Measurements from ENCODE around the gene FGF8. TPM values are rescaled to one million over a fixed set of nuclear protein-coding genes. Genes with fewer than 3 reads are reported as not detected.

FGF8 gene
- total RNA-seq, 1 experiment from 2014 or later = 14.3 TPM

- Histone ChIP-seq H3K14ac (ENCODE audit: insufficient read depth, low read length) (no peak overlapping the region), H2AK5ac (ENCODE audit: insufficient read length, low read length) (no peak overlapping the region), H3K9ac (ENCODE audit: extremely low read depth, insufficient read length, low read length) (peak overlapping the region; percentile 86), H2BK15ac (ENCODE audit: low read depth, low read length) (no peak overlapping the region), H3K9me3 (ENCODE audit: control insufficient read depth, low read depth, low read length) (no peaks in the 10 kb centered on the region), H4K91ac (ENCODE audit: insufficient read length, low read depth, low read length) (no peak overlapping the region), H3K56ac (ENCODE audit: insufficient read length, low read depth, low read length) (no peak overlapping the region), H3K27me3 (ENCODE audit: insufficient read depth, low read length) (no peaks in the 10 kb centered on the region), H3K27ac (ENCODE audit: insufficient read length, low read depth, low read length) (no peak overlapping the region), H2BK120ac (ENCODE audit: low read depth, low read length, poor library complexity, severe bottlenecking) (no peak overlapping the region), H3K23me2 (ENCODE audit: insufficient read length, low read depth, low read length, poor library complexity, severe bottlenecking) (peaks cover 22% of the 10 kb centered on the region), H3K4me1 (ENCODE audit: insufficient read depth, low read length) (peaks cover 5% of the 10 kb centered on the region; the same call in 1 of the 2 replicates), H3K4me2 (ENCODE audit: insufficient read depth, insufficient read length, low read length) (peak overlapping the region; percentile 98), H3K79me1 (ENCODE audit: insufficient read depth, low read depth, low read length, poor library complexity, severe bottlenecking) (no peaks in the 10 kb centered on the region), H4K8ac (replicated peaks; ENCODE audit: insufficient read length, low read depth, low read length) (no peak overlapping the region), H2BK5ac (ENCODE audit: insufficient read length, low read length) (no peak overlapping the region), H3K4ac (ENCODE audit: low read depth, low read length) (no peak overlapping the region), H3K18ac (ENCODE audit: insufficient read length, low read depth, low read length) (no peak overlapping the region), H4K20me1 (ENCODE audit: control insufficient read depth, insufficient read depth, insufficient read length) (peaks cover 2% of the 10 kb centered on the region), H3K23ac (ENCODE audit: insufficient read length, low read depth, low read length) (no peak overlapping the region), H4K5ac (ENCODE audit: insufficient read length, low read depth, low read length) (peak overlapping the region; percentile 80), H3T11ph (ENCODE audit: low read length) (no peak overlapping the region), H2AFZ (ENCODE audit: low read length) (no peak overlapping the region), H3K79me2 (ENCODE audit: insufficient read depth, low read length) (peaks cover 2% of the 10 kb centered on the region; the same call in 1 of the 2 replicates), H2BK12ac (ENCODE audit: insufficient read length, low read depth, low read length) (no peak overlapping the region), H2BK20ac (ENCODE audit: low read depth, low read length, poor library complexity, severe bottlenecking) (no peak overlapping the region)
- Mint-ChIP-seq H3K27me3 (ENCODE audit: low read depth) (peaks cover 7% of the 10 kb centered on the region), H3K36me3 (ENCODE audit: insufficient read depth in 1 of 3, low read depth in 3 of 3) (peaks cover 13 to 37% (median 21%) of the 10 kb centered on the region in 3 experiments), H3K4me1 (peaks cover 30 to 45% of the 10 kb centered on the region in 2 experiments), H3K9me3 (no peaks in the 10 kb centered on the region; a peak in 1 of 5 replicates), H3K27ac (peak overlapping the region; percentile 86 to 99 (median 96); a peak in 4 of 7 replicates), H3K4me3 (peak overlapping the region; percentile 100)
- peak; percentile 42 for DNase-seq
- WGBS (ENCODE audit: extremely low coverage, insufficient read length, low lambda C conversion rate) = no CpG with 5 or more reads among the region's 10 CpGs
- no peak for TF ChIP-seq CTCF (conservative IDR thresholded peaks at IDR 0.05)
Observed at GRCh38 chr10:101783736-101784118, 7.8 kb upstream of the FGF8 start.
